MM.1S (cell line): ENCODE data around the gene R3HDM2.
"Not testable (repeated sequence)": the region's sequence is repeated elsewhere in the genome, so short reads cannot be mapped to it uniquely, and the experiment has no call there.

Source experiments
- EZH2 ChIP-seq: fragments of 300-600 bp; sonication (generic); optimal IDR thresholded peaks from 2 replicates; pipeline ENCODE3; 2017; ENCODE audit warnings: low read depth, mild to moderate bottlenecking, antibody characterized with exemption, low read length, mixed read lengths
- EZH2phosphoT487 ChIP-seq: fragments of 300-600 bp; sonication (generic); IDR thresholded peaks from 2 replicates; pipeline ENCODE4 v1.6.1; 2018; ENCODE audit warnings: antibody characterized with exemption, low read length
- TF ChIP-seq, protein P1 (sequence below): fragments of 300-600 bp; sonication (generic); IDR thresholded peaks from 2 replicates; pipeline ENCODE4 v1.5.1; 2016; ENCODE audit warnings: antibody characterized with exemption, low read length, mixed read lengths

DNA sequence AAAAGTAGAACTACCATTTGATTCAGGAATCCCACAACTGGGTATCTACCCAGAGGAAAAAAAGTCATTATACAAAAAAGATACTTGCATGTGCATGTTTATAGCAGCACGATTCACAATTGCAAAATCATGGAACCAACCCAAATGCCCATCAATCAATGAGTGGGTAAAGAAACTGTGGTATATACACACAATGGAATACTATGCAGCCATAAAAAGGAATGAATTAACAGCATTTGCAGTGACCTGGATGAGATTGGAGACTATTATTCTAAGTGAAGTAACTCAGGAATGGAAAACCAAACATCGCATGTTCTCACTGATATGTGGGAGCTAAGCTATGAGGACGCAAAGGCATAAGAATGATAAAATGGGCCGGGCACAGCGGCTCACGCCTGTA lies 154.6 kb downstream of the R3HDM2 start:
- TF ChIP-seq, protein P1, sequence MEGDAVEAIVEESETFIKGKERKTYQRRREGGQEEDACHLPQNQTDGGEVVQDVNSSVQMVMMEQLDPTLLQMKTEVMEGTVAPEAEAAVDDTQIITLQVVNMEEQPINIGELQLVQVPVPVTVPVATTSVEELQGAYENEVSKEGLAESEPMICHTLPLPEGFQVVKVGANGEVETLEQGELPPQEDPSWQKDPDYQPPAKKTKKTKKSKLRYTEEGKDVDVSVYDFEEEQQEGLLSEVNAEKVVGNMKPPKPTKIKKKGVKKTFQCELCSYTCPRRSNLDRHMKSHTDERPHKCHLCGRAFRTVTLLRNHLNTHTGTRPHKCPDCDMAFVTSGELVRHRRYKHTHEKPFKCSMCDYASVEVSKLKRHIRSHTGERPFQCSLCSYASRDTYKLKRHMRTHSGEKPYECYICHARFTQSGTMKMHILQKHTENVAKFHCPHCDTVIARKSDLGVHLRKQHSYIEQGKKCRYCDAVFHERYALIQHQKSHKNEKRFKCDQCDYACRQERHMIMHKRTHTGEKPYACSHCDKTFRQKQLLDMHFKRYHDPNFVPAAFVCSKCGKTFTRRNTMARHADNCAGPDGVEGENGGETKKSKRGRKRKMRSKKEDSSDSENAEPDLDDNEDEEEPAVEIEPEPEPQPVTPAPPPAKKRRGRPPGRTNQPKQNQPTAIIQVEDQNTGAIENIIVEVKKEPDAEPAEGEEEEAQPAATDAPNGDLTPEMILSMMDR, result not testable (repeated sequence)
- not testable (repeated sequence) for TF ChIP-seq EZH2, EZH2phosphoT487
